Central memory CD4-positive, alpha-beta T cell (primary cell): ENCODE measurements around the gene SFI1.

ENCODE experiments used
- DNase-seq: peaks from one replicate; pipeline ENCODE4 v3.0.0; 2022

SFI1 gene

DNA sequence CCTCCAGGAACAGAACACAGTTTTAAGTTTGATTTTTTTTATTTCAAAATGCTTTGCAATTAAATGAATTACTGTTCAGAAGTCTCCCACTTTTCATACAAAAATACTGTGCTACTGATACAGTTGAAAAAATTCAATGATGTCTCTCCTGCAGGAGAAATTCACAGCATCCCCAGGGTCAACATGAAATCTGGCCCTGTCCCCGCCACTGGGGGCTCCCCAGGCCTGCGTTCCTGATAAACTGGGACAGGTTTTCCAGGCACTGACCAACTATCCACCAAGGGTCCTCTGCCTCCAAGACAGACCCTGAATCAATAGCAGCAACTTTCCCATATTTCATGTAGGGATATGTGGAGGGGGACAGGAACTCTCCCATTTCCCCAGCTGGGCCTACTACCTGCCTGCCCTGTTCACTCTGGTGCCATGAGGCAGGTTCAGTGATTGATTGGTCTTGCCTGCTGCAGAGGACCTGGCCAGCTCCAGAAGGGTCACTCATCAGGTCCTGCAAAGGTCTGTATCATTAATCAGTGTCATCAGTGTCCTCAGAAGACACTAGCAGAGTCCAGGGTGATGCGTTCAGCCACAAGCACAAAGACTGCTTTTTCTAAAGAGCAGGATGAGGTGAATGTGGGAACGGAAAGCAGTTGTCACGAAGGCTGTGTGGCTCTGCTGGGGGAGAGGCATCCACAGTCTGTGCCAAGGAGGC, 122.3 kb downstream of the SFI1 start:
- no peak for DNase-seq

DNA sequence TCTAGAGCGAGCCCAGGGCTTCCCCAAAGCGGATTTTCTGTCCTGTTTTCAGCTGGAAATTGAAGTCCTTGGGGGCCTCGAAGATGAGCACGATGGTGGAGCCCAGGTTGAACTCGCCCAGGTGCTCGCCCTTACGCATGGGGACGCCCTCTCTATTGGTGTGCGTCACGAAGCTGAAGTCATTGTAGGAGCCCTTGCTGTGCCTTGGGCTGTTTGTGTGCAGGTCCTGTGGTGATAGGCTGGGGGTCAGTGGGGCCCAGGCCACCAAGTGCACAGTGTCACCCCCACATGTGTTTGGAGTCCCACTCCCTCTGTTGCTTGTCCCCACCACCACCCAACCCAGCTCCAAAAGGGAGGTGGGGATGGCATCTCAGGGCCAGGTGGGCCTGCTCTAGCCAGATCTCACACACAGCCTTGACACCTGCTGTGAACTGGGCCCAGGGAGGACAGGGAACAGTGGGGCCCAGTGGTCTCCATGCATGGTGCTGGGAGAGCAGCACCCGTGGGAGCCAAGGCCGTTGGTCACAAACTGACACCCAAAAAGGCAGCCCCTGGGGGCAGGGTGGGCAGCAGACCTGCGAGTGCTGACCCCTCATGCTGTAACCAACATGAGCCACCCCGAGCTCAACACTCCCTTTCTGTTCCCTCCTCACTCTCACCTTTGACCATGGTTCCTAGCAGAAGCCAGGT, 123.4 kb downstream of the SFI1 start:
- DNase-seq: no peak

DNA sequence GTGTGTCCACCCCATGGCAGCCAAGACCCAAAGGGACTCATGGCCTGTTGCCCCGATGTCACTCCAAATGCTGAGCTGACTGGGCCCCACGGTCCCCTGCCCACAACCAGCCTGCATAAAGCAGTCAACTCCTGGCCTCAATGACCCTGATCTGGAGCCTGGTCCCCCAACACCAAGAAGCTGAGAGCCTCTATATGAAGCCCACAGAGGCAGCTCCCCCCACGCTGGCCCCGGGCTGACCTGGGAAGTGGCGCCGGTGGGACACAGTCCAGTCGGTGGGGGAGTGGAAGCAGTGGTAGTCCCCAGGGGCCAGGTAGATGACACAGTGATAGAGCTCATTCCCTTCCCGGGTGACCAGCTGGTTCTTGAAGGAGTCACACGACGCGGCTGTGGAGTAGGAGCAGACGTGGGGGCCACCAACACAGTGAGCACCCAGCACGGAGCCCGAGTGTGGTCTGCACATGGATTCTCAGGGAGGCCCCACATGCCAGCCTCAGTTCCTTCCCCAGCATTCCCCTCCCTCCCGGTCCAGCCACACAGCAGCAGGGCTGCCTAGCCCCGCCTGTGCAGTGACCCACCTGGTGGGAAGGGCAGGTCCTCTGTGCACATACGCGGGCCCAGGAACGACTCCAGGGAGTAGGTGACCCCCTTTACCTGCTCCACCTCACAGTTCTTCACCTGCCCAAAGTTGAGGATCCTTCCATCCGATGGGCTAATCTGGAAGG, 124.6 kb downstream of the SFI1 start:
- DNase-seq: no peak

- no peak for DNase-seq
Observed at GRCh38 chr22:31621507-31622124, 125.3 kb downstream of the SFI1 start.

- no peak for DNase-seq
Observed at GRCh38 chr22:31622980-31623379, 126.6 kb downstream of the SFI1 start.

DNA sequence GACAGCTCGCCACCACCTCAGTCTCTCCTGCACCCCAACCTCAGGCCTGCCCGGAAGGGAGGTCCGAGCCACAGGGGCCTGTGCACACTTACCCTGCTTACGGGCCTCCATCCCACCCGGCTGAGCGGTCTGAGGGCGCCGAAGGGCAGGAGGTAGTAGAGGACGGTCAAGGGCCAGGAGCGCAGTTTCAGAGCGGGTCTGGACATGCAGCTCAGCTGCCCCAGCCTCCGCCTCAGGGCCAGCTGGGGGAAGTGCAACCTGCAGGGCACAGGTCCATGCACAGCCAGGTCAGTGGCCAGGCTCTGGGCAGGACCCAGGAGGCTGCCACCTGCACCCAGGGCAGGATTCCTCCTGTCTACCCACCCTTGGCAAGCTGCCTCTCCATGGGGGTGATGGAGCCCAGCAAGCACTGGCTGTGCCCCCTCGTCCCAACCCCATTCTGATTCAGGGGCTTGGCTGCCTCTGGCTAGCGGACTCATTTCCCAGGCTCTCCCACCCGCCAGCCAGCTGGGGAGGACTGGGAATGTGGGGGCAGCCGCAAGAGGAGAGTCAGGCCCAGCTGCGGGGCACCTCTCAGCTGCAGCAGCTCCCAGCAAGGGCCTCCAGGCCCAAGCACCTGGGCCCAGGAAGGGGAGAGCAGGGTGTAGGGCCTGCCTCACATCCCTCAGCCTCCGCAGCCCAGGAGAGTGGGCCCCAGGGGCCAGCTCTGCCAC, 127.4 kb downstream of the SFI1 start:
- no peak for DNase-seq

- no peak for DNase-seq
Observed at GRCh38 chr22:31625257-31625640, 128.9 kb downstream of the SFI1 start.

DNA sequence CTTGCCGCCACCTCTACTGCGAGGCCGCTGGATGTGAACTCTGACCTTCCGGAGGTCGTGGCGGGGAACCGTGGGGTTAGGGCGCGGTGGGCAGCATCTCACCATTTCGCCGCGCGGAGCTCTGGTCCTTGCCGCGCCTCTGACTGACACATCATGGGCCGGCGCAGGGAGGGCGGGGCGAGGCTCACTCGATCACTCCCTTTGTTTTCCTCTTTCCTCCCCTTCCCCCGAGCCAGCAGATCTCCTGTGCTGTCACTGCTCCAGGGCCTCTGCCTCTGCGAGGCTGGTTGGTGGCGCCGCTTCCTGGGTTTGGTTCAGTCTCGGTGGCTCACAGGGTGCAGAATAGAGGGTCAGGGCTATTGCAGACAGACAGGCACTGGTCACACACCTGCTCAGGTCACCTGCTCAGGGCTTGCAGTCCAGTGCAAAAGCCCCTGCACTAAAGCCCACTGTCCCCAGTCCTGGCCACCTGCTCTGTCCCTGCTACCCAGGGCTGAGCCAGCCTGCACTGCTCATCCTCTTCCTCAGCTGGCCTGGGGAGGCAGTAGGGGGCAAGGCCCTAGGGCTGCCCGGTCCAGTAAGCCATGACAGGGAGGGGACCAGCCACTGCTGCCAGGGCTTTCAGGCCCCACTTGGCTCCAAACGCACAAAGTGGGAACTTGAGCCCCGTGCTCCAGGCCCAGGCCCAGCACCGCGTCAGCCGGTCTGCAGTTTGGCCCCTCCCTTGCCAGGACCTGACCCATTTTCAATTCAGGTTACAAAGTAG, 129.5 kb downstream of the SFI1 start:
- no peak for DNase-seq

- no peak for DNase-seq
Observed at GRCh38 chr22:31626427-31627150, 130.3 kb downstream of the SFI1 start.

DNA sequence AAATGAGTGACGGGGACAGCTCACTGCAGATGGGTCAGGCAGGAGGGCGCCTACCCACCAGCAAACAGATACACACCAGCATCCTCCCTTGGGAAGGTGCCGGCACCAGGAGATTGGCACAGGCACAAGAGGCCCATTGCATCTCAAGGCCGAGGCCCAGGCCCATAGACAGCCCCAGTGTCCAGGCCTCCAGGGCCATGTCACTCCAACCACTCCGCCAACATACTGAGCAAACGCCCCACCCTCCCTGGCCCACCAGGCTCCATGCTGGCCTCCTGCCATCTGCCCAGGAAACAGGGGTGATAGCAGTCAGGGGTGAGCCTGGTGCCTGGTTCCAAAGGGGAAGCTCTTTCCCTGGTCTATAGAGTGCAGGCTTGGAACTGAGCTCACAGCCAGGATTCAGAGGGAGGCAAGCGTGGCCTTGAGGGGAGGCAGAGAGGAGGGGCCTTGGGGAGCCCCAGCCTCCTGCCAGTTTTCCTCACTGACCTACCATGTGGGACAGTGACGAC, 130.9 kb downstream of the SFI1 start:
- DNase-seq: no peak

GRCh38 chr22:31628362-31628761, 132.0 kb downstream of the SFI1 start:
- no peak for DNase-seq

- DNase-seq: no peak
Observed at GRCh38 chr22:31628969-31629708, 132.8 kb downstream of the SFI1 start.

- no peak for DNase-seq
Observed at GRCh38 chr22:31629741-31630184, 133.4 kb downstream of the SFI1 start.

- peak; percentile 90 for DNase-seq
Observed at GRCh38 chr22:31630331-31631329, 134.3 kb downstream of the SFI1 start.

DNA sequence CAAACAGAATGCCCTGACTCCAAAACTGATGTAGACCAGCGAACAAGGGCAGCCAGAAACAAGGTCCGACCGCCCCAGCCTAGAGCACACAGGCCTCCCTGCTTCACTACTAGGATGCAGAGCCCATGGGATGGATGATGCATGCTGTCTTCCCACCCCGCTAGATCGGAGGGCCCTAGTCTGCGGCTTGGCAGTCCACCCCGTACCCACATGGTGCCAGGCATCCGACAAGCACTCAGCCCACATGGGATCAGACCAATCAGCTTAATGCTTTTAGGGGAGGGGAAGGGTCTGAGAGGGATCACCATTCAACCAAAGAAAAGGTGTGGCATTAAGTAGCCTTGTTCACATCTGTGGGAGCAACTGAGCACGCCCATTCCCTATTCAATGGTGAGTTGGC, 135.1 kb downstream of the SFI1 start:
- DNase-seq: no peak

GRCh38 chr22:31635638-31636306, 139.4 kb downstream of the SFI1 start:
- DNase-seq: no peak

- no peak for DNase-seq
Observed at GRCh38 chr22:31637447-31637890, 141.1 kb downstream of the SFI1 start.
